SK-N-SH treated with all-trans-retinoic acid at 6 μM for 48 hours (cell line): ENCODE results near the gene SYNE1.

Source experiments
- ATAC-seq: fragments of 200-7000 bp; cut with Tn5 transposase; 3 replicates; pipeline ENCODE4 v1.9.1; 2020; ENCODE audit warnings: mild to moderate bottlenecking, moderate library complexity
- BACH2 ChIP-seq: fragments of 250-450 bp; sonication (Bioruptor Pico); IDR thresholded peaks from 2 replicates; pipeline ENCODE4 v1.9.0; 2021; ENCODE audit warnings: mild to moderate bottlenecking, borderline replicate concordance
- CSDC2 ChIP-seq: fragments of 250-450 bp; sonication (Bioruptor Pico); IDR thresholded peaks from 2 replicates; pipeline ENCODE4 v1.5.0; 2020; ENCODE audit warnings: mild to moderate bottlenecking, moderate library complexity
- ESRRG ChIP-seq: fragments of 250-450 bp; sonication (Bioruptor Pico); IDR thresholded peaks from 2 replicates; pipeline ENCODE4 v1.6.1; 2021; ENCODE audit warnings: mild to moderate bottlenecking
- GLIS3 ChIP-seq: fragments of 250-450 bp; sonication (Bioruptor Pico); IDR thresholded peaks from 2 replicates; pipeline ENCODE4 v1.5.0; 2020; ENCODE audit warnings: mild to moderate bottlenecking, moderate library complexity
- ISL1 ChIP-seq: fragments of 250-450 bp; sonication (Bioruptor Pico); IDR thresholded peaks from 2 replicates; pipeline ENCODE4 v2.1.2; 2022; ENCODE audit warnings: mild to moderate bottlenecking, moderate library complexity
- PPARA ChIP-seq: fragments of 250-450 bp; sonication (Bioruptor Pico); IDR thresholded peaks from 2 replicates; pipeline ENCODE4 v1.5.0; 2020; ENCODE audit warnings: mild to moderate bottlenecking, borderline replicate concordance
- RARB ChIP-seq: fragments of 250-450 bp; sonication (Bioruptor Pico); IDR thresholded peaks from 2 replicates; pipeline ENCODE4 v1.8.0; 2021; ENCODE audit warnings: mild to moderate bottlenecking, moderate library complexity
- SNAI2 ChIP-seq: fragments of 250-450 bp; sonication (Bioruptor Pico); IDR thresholded peaks from 2 replicates; pipeline ENCODE4 v1.5.0; 2020; ENCODE audit warnings: mild to moderate bottlenecking, moderate library complexity
- TCF4 ChIP-seq: fragments of 250-450 bp; sonication (Bioruptor Pico); IDR thresholded peaks from 2 replicates; pipeline ENCODE4 v1.8.0; 2021; ENCODE audit warnings: mild to moderate bottlenecking, moderate library complexity, borderline replicate concordance
- TOX ChIP-seq: fragments of 250-450 bp; sonication (Bioruptor Pico); IDR thresholded peaks from 2 replicates; pipeline ENCODE4 v1.8.0; 2021; ENCODE audit warnings: mild to moderate bottlenecking, moderate library complexity, borderline replicate concordance
- ZC3H10 ChIP-seq: fragments of 250-450 bp; sonication (Bioruptor Pico); IDR thresholded peaks from 2 replicates; pipeline ENCODE4 v1.5.1; 2021; ENCODE audit warnings: mild to moderate bottlenecking, moderate library complexity
- ZFP30 ChIP-seq: fragments of 450-650 bp; formaldehyde crosslinking; IDR thresholded peaks from 2 replicates; pipeline ENCODE4 v1.5.0; 2022; ENCODE audit warnings: mild to moderate bottlenecking, moderate library complexity
- ZNF565 ChIP-seq: fragments of 450-650 bp; formaldehyde crosslinking; conservative IDR thresholded peaks from 2 replicates; pipeline ENCODE4 v1.5.0; 2020; ENCODE audit warnings: low read depth, mild to moderate bottlenecking, moderate library complexity
- ZNF8 ChIP-seq: fragments of 450-650 bp; formaldehyde crosslinking; IDR thresholded peaks from 2 replicates; pipeline ENCODE4 v1.5.0; 2020; ENCODE audit warnings: mild to moderate bottlenecking, moderate library complexity
- TF ChIP-seq, protein P1 (sequence below): fragments of 250-450 bp; sonication (Bioruptor Pico); IDR thresholded peaks from 2 replicates; pipeline ENCODE4 v1.5.1; 2020; ENCODE audit warnings: low read depth, mild to moderate bottlenecking, moderate library complexity
- TF ChIP-seq, protein P2 (sequence below): fragments of 250-450 bp; sonication (Bioruptor Pico); IDR thresholded peaks from 2 replicates; pipeline ENCODE4 v1.8.0; 2020; ENCODE audit warnings: mild to moderate bottlenecking, moderate library complexity, borderline replicate concordance
- TF ChIP-seq, protein P3 (sequence below): fragments of 250-450 bp; sonication (Bioruptor Pico); IDR thresholded peaks from 2 replicates; pipeline ENCODE4 v1.5.0; 2020; ENCODE audit warnings: mild to moderate bottlenecking, moderate library complexity

SYNE1 gene

GRCh38 chr6:152605941-152606340 lies 31.2 kb downstream of the SYNE1 start:
- ATAC-seq, result no peak
- TF ChIP-seq ZC3H10, result no peak
- TF ChIP-seq TCF4 (CRISPR knock-in tag), result no peak
- TF ChIP-seq PPARA (CRISPR knock-in tag), result no peak
- no peak for TF ChIP-seq CSDC2 (CRISPR knock-in tag)
- no peak for TF ChIP-seq ZFP30 (CRISPR knock-in tag)
- TF ChIP-seq TOX (CRISPR knock-in tag), result no peak
- TF ChIP-seq ESRRG, result no peak
- TF ChIP-seq BACH2, result no peak
- TF ChIP-seq, protein P1, sequence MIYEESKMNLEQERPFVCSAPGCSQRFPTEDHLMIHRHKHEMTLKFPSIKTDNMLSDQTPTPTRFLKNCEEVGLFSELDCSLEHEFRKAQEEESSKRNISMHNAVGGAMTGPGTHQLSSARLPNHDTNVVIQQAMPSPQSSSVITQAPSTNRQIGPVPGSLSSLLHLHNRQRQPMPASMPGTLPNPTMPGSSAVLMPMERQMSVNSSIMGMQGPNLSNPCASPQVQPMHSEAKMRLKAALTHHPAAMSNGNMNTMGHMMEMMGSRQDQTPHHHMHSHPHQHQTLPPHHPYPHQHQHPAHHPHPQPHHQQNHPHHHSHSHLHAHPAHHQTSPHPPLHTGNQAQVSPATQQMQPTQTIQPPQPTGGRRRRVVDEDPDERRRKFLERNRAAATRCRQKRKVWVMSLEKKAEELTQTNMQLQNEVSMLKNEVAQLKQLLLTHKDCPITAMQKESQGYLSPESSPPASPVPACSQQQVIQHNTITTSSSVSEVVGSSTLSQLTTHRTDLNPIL (CRISPR knock-in tag), result no peak
- TF ChIP-seq ZNF8 (CRISPR knock-in tag), result no peak
- no peak for TF ChIP-seq SNAI2 (CRISPR knock-in tag)
- TF ChIP-seq, protein P2, sequence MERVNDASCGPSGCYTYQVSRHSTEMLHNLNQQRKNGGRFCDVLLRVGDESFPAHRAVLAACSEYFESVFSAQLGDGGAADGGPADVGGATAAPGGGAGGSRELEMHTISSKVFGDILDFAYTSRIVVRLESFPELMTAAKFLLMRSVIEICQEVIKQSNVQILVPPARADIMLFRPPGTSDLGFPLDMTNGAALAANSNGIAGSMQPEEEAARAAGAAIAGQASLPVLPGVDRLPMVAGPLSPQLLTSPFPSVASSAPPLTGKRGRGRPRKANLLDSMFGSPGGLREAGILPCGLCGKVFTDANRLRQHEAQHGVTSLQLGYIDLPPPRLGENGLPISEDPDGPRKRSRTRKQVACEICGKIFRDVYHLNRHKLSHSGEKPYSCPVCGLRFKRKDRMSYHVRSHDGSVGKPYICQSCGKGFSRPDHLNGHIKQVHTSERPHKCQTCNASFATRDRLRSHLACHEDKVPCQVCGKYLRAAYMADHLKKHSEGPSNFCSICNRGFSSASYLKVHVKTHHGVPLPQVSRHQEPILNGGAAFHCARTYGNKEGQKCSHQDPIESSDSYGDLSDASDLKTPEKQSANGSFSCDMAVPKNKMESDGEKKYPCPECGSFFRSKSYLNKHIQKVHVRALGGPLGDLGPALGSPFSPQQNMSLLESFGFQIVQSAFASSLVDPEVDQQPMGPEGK (CRISPR knock-in tag), result no peak
- no peak for TF ChIP-seq GLIS3 (CRISPR knock-in tag)
- TF ChIP-seq, all 23 proteins: peak for 0

- no peak for ATAC-seq
- TF ChIP-seq ZNF8 (CRISPR knock-in tag) (no peak), RARB (CRISPR knock-in tag) (no peak), ZNF565 (CRISPR knock-in tag) (no peak), TOX (CRISPR knock-in tag) (no peak), CSDC2 (CRISPR knock-in tag) (no peak), GLIS3 (CRISPR knock-in tag) (no peak), TCF4 (CRISPR knock-in tag) (no peak)
- TF ChIP-seq, protein P3, sequence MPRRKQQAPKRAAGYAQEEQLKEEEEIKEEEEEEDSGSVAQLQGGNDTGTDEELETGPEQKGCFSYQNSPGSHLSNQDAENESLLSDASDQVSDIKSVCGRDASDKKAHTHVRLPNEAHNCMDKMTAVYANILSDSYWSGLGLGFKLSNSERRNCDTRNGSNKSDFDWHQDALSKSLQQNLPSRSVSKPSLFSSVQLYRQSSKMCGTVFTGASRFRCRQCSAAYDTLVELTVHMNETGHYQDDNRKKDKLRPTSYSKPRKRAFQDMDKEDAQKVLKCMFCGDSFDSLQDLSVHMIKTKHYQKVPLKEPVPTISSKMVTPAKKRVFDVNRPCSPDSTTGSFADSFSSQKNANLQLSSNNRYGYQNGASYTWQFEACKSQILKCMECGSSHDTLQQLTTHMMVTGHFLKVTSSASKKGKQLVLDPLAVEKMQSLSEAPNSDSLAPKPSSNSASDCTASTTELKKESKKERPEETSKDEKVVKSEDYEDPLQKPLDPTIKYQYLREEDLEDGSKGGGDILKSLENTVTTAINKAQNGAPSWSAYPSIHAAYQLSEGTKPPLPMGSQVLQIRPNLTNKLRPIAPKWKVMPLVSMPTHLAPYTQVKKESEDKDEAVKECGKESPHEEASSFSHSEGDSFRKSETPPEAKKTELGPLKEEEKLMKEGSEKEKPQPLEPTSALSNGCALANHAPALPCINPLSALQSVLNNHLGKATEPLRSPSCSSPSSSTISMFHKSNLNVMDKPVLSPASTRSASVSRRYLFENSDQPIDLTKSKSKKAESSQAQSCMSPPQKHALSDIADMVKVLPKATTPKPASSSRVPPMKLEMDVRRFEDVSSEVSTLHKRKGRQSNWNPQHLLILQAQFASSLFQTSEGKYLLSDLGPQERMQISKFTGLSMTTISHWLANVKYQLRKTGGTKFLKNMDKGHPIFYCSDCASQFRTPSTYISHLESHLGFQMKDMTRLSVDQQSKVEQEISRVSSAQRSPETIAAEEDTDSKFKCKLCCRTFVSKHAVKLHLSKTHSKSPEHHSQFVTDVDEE (CRISPR knock-in tag), result no peak
Observed at GRCh38 chr6:152605342-152605741, 31.8 kb downstream of the SYNE1 start.

DNA sequence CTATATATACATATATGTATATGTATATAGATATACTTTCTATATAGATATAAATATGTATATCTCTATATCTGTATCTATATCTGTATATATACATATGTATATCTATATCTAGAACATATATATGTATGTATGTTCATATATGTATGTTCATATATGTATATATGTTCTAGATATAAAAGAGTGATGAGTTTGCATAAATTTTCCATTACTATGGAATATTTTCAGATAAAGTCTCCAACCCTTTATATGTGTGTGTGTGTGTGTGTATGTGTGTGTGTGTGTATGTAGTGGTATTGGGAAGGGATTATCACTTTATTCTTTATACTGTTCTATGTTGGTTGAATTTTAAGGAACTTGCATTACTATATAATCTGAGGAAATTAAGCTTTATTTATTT lies 33.3 kb downstream of the SYNE1 start:
- ATAC-seq, result no peak
- TF ChIP-seq, protein P3 (CRISPR knock-in tag), result no peak
- TF ChIP-seq ESRRG (no peak), ZNF8 (CRISPR knock-in tag) (no peak), CSDC2 (CRISPR knock-in tag) (no peak), ZC3H10 (no peak), ISL1 (no peak)
- TF ChIP-seq, protein P1 (CRISPR knock-in tag), result no peak
- TF ChIP-seq, protein P2 (CRISPR knock-in tag), result no peak
